ENCODE measurements around the gene SH3RF3. TPM values are rescaled to one million over a fixed set of nuclear protein-coding genes. Genes with fewer than 3 reads are reported as not detected.

Gene SH3RF3
- polyA plus RNA-seq, 1 donor (not counting 4 experiments of a cell fraction or from before 2014, with no cell fraction given), result 0.08 TPM

DNA sequence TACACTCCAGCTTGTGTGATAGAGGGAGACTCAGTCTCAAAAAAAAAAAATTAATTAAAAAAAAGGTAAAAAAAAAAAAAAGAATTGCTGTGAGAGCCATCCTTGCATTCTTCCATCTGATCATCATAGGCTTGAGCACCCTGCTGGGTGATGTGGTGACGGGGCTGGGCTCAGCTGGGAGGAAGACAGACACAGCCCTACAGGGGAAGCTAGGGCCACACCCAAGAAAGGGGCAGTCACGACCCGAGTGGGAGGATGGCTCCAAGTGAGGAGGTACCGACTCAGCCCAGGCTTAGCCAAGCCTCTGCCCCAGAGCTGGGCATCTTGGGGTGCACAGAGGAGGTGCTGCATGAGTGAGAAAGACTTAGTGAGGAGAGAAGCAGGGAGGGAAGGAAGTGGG is 165.5 kb downstream of the SH3RF3 start:
- Histone ChIP-seq H3K4me1 (ENCODE audit: control insufficient read depth, extremely low read depth, insufficient read depth, low read length) (no peaks in the 10 kb centered on the region), H3K9me1 (ENCODE audit: control insufficient read depth, extremely low read depth, insufficient read depth, low read length) (no peaks in the 10 kb centered on the region), H3K4me2 (ENCODE audit: control insufficient read depth, extremely low read depth, insufficient read depth, low read depth, low read length) (no peak overlapping the region), H3K9me3 (ENCODE audit: control insufficient read depth, low read depth, low read length) (no peaks in the 10 kb centered on the region), H2AFZ (ENCODE audit: control insufficient read depth, low read length) (no peak overlapping the region), H3K9ac (ENCODE audit: control insufficient read depth, extremely low read depth, insufficient read depth, low read length) (no peak overlapping the region), H3K79me2 (ENCODE audit: control insufficient read depth, insufficient read depth, low read length) (no peaks in the 10 kb centered on the region), H3K27me3 (ENCODE audit: control insufficient read depth, extremely low read depth, insufficient read depth, low read length) (peaks cover 20% of the 10 kb centered on the region), H4K20me1 (ENCODE audit: control insufficient read depth, extremely low read depth, insufficient read depth, low read length) (no peaks in the 10 kb centered on the region), H3K4me3 (ENCODE audit: control insufficient read depth in 2 of 3, extremely low read depth in 1 of 3, insufficient read depth in 2 of 3, low read depth in 1 of 3, low read length in 3 of 3) (no peak overlapping the region), H3K27ac (ENCODE audit: control insufficient read depth, insufficient read depth, low read length) (no peak overlapping the region), H3K36me3 (ENCODE audit: control insufficient read depth in 2 of 2, extremely low read depth in 1 of 2, insufficient read depth in 2 of 2, low read length in 2 of 2) (no peaks in the 10 kb centered on the region)
- no peak for DNase-seq (ENCODE audit: low read depth, low spot score)
- dilution Hi-C loops (cut with MboI; ENCODE audit: extremely low pct_ligation_motif_present, low sequenced_read_pairs), result no loop called here
- no peak for FAIRE-seq
- TF ChIP-seq, protein P1, sequence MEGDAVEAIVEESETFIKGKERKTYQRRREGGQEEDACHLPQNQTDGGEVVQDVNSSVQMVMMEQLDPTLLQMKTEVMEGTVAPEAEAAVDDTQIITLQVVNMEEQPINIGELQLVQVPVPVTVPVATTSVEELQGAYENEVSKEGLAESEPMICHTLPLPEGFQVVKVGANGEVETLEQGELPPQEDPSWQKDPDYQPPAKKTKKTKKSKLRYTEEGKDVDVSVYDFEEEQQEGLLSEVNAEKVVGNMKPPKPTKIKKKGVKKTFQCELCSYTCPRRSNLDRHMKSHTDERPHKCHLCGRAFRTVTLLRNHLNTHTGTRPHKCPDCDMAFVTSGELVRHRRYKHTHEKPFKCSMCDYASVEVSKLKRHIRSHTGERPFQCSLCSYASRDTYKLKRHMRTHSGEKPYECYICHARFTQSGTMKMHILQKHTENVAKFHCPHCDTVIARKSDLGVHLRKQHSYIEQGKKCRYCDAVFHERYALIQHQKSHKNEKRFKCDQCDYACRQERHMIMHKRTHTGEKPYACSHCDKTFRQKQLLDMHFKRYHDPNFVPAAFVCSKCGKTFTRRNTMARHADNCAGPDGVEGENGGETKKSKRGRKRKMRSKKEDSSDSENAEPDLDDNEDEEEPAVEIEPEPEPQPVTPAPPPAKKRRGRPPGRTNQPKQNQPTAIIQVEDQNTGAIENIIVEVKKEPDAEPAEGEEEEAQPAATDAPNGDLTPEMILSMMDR (optimal IDR thresholded peaks at IDR 0.05 in 1 of 3, IDR thresholded peaks at IDR 0.05 in 1 of 3, conservative IDR thresholded peaks at IDR 0.05 in 1 of 3; ENCODE audit: extremely low read depth in 1 of 3, insufficient read depth in 2 of 3, low read length in 3 of 3), result no peak
- no peak for TF ChIP-seq EZH2 (IDR thresholded peaks at IDR 0.05; ENCODE audit: low read length)

DNA sequence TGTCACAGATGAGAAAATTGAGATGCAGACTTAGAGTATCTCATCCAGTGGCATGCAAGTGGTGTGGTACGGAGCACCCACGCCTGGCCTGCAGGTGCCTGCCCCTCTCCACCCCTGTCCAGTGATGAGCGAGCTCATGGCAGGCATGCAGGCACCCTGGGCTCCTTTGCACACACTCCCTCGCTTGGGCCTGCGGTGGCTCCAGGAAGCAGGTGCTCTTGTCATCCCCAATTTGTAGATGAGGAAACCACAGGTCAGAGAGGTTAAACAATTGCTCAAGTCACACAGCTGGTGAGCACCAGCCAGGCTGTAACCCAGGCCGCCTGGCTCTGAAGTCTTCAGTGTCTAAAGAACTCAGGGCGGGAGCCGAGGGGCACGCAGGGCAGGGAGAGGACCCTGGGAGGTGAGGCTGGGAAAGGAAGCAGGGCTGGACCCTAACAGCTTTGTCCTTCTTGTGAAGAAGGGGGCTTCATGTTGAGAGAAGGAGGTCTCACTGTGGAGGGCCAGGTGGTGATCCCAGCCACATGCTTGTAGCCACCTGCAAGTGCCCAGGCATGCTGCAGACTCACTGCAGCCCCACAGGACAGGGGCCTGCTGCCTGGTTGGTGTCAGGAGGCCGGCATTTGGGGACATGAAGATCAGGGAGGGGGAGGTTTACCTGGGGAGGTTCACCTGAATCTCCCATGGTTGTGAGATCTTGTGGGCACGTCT is 166.2 kb downstream of the SH3RF3 start:
- Histone ChIP-seq H3K27me3 (ENCODE audit: control insufficient read depth, extremely low read depth, insufficient read depth, low read length) (peaks cover 19% of the 10 kb centered on the region), H3K79me2 (ENCODE audit: control insufficient read depth, insufficient read depth, low read length) (no peaks in the 10 kb centered on the region), H2AFZ (ENCODE audit: control insufficient read depth, low read length) (no peak overlapping the region), H3K4me2 (ENCODE audit: control insufficient read depth, extremely low read depth, insufficient read depth, low read depth, low read length) (no peak overlapping the region), H3K9me3 (ENCODE audit: control insufficient read depth, low read depth, low read length) (no peaks in the 10 kb centered on the region), H3K9me1 (ENCODE audit: control insufficient read depth, extremely low read depth, insufficient read depth, low read length) (no peaks in the 10 kb centered on the region), H3K4me1 (ENCODE audit: control insufficient read depth, extremely low read depth, insufficient read depth, low read length) (no peaks in the 10 kb centered on the region), H3K9ac (ENCODE audit: control insufficient read depth, extremely low read depth, insufficient read depth, low read length) (no peak overlapping the region), H3K4me3 (ENCODE audit: control insufficient read depth in 2 of 3, extremely low read depth in 1 of 3, insufficient read depth in 2 of 3, low read depth in 1 of 3, low read length in 3 of 3) (no peak overlapping the region), H3K36me3 (ENCODE audit: control insufficient read depth in 2 of 2, extremely low read depth in 1 of 2, insufficient read depth in 2 of 2, low read length in 2 of 2) (no peaks in the 10 kb centered on the region), H3K27ac (ENCODE audit: control insufficient read depth, insufficient read depth, low read length) (no peak overlapping the region), H4K20me1 (ENCODE audit: control insufficient read depth, extremely low read depth, insufficient read depth, low read length) (no peaks in the 10 kb centered on the region)
- no peak for DNase-seq (ENCODE audit: low read depth, low spot score)
- TF ChIP-seq, protein P1 (optimal IDR thresholded peaks at IDR 0.05 in 1 of 3, IDR thresholded peaks at IDR 0.05 in 1 of 3, conservative IDR thresholded peaks at IDR 0.05 in 1 of 3; ENCODE audit: extremely low read depth in 1 of 3, insufficient read depth in 2 of 3, low read length in 3 of 3), result no peak
- TF ChIP-seq EZH2 (IDR thresholded peaks at IDR 0.05; ENCODE audit: low read length), result no peak
- dilution Hi-C loops (cut with MboI; ENCODE audit: extremely low pct_ligation_motif_present, low sequenced_read_pairs), result no loop called here
- no peak for FAIRE-seq

All from keratinocyte (primary cell).